Measurements from ENCODE around the gene SKI.

- TF ChIP-seq CTCF (IDR thresholded peaks at IDR 0.05) (no peak), POLR2A (IDR thresholded peaks at IDR 0.05) (no peak)
Measured at GRCh38 chr1:2283371-2283990, 55.4 kb downstream of the SKI start.
